ENCODE data around the gene RABEP1.

DNA sequence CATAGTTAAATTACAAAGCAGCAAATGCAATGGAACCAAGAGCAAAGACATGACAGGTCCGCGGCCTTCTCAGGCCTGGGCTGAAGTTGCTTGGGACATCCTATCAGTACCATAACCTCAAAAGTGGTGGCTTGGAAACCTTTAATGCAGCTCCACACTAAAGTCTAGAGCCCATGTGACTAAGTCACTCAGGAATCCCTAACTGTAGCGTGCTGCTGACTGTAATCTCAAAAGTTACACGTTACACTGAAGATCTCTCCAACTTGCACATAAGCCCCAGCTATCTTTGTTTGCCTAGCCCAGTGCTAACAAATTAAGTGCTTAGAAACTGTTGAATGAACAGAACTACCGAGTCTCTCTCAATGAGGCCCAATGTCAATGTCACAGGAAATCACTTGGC, 109.6 kb downstream of the RABEP1 start:
- TF ChIP-seq, protein P1, sequence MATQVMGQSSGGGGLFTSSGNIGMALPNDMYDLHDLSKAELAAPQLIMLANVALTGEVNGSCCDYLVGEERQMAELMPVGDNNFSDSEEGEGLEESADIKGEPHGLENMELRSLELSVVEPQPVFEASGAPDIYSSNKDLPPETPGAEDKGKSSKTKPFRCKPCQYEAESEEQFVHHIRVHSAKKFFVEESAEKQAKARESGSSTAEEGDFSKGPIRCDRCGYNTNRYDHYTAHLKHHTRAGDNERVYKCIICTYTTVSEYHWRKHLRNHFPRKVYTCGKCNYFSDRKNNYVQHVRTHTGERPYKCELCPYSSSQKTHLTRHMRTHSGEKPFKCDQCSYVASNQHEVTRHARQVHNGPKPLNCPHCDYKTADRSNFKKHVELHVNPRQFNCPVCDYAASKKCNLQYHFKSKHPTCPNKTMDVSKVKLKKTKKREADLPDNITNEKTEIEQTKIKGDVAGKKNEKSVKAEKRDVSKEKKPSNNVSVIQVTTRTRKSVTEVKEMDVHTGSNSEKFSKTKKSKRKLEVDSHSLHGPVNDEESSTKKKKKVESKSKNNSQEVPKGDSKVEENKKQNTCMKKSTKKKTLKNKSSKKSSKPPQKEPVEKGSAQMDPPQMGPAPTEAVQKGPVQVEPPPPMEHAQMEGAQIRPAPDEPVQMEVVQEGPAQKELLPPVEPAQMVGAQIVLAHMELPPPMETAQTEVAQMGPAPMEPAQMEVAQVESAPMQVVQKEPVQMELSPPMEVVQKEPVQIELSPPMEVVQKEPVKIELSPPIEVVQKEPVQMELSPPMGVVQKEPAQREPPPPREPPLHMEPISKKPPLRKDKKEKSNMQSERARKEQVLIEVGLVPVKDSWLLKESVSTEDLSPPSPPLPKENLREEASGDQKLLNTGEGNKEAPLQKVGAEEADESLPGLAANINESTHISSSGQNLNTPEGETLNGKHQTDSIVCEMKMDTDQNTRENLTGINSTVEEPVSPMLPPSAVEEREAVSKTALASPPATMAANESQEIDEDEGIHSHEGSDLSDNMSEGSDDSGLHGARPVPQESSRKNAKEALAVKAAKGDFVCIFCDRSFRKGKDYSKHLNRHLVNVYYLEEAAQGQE (IDR thresholded peaks at IDR 0.05; ENCODE audit: unreplicated experiment) = no peak
- TF ChIP-seq, protein P2, sequence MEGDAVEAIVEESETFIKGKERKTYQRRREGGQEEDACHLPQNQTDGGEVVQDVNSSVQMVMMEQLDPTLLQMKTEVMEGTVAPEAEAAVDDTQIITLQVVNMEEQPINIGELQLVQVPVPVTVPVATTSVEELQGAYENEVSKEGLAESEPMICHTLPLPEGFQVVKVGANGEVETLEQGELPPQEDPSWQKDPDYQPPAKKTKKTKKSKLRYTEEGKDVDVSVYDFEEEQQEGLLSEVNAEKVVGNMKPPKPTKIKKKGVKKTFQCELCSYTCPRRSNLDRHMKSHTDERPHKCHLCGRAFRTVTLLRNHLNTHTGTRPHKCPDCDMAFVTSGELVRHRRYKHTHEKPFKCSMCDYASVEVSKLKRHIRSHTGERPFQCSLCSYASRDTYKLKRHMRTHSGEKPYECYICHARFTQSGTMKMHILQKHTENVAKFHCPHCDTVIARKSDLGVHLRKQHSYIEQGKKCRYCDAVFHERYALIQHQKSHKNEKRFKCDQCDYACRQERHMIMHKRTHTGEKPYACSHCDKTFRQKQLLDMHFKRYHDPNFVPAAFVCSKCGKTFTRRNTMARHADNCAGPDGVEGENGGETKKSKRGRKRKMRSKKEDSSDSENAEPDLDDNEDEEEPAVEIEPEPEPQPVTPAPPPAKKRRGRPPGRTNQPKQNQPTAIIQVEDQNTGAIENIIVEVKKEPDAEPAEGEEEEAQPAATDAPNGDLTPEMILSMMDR (conservative IDR thresholded peaks at IDR 0.05; ENCODE audit: low read depth in 2 of 2) = no peak
- no peak for TF ChIP-seq CREB1 (CRISPR knock-in tag; IDR thresholded peaks at IDR 0.05; ENCODE audit: low read depth)
- TF ChIP-seq, protein P3, sequence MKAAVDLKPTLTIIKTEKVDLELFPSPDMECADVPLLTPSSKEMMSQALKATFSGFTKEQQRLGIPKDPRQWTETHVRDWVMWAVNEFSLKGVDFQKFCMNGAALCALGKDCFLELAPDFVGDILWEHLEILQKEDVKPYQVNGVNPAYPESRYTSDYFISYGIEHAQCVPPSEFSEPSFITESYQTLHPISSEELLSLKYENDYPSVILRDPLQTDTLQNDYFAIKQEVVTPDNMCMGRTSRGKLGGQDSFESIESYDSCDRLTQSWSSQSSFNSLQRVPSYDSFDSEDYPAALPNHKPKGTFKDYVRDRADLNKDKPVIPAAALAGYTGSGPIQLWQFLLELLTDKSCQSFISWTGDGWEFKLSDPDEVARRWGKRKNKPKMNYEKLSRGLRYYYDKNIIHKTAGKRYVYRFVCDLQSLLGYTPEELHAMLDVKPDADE (IDR thresholded peaks at IDR 0.05) = no peak
- TF ChIP-seq EZH2 (IDR thresholded peaks at IDR 0.05; ENCODE audit: low read depth, unreplicated experiment) = no peak
- no peak for TF ChIP-seq EZH2phosphoT487 (IDR thresholded peaks at IDR 0.05; ENCODE audit: unreplicated experiment)
- TF ChIP-seq, protein P4, sequence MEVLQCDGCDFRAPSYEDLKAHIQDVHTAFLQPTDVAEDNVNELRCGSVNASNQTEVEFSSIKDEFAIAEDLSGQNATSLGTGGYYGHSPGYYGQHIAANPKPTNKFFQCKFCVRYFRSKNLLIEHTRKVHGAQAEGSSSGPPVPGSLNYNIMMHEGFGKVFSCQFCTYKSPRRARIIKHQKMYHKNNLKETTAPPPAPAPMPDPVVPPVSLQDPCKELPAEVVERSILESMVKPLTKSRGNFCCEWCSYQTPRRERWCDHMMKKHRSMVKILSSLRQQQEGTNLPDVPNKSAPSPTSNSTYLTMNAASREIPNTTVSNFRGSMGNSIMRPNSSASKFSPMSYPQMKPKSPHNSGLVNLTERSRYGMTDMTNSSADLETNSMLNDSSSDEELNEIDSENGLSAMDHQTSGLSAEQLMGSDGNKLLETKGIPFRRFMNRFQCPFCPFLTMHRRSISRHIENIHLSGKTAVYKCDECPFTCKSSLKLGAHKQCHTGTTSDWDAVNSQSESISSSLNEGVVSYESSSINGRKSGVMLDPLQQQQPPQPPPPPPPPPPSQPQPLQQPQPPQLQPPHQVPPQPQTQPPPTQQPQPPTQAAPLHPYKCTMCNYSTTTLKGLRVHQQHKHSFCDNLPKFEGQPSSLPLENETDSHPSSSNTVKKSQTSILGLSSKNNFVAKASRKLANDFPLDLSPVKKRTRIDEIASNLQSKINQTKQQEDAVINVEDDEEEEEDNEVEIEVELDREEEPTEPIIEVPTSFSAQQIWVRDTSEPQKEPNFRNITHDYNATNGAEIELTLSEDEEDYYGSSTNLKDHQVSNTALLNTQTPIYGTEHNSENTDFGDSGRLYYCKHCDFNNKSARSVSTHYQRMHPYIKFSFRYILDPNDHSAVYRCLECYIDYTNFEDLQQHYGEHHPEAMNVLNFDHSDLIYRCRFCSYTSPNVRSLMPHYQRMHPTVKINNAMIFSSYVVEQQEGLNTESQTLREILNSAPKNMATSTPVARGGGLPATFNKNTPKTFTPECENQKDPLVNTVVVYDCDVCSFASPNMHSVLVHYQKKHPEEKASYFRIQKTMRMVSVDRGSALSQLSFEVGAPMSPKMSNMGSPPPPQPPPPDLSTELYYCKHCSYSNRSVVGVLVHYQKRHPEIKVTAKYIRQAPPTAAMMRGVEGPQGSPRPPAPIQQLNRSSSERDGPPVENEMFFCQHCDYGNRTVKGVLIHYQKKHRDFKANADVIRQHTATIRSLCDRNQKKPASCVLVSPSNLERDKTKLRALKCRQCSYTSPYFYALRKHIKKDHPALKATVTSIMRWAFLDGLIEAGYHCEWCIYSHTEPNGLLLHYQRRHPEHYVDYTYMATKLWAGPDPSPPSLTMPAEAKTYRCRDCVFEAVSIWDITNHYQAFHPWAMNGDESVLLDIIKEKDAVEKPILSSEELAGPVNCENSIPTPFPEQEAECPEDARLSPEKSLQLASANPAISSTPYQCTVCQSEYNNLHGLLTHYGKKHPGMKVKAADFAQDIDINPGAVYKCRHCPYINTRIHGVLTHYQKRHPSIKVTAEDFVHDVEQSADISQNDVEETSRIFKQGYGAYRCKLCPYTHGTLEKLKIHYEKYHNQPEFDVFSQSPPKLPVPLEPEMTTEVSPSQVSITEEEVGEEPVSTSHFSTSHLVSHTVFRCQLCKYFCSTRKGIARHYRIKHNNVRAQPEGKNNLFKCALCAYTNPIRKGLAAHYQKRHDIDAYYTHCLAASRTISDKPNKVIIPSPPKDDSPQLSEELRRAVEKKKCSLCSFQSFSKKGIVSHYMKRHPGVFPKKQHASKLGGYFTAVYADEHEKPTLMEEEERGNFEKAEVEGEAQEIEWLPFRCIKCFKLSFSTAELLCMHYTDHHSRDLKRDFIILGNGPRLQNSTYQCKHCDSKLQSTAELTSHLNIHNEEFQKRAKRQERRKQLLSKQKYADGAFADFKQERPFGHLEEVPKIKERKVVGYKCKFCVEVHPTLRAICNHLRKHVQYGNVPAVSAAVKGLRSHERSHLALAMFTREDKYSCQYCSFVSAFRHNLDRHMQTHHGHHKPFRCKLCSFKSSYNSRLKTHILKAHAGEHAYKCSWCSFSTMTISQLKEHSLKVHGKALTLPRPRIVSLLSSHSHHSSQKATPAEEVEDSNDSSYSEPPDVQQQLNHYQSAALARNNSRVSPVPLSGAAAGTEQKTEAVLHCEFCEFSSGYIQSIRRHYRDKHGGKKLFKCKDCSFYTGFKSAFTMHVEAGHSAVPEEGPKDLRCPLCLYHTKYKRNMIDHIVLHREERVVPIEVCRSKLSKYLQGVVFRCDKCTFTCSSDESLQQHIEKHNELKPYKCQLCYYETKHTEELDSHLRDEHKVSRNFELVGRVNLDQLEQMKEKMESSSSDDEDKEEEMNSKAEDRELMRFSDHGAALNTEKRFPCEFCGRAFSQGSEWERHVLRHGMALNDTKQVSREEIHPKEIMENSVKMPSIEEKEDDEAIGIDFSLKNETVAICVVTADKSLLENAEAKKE (CRISPR knock-in tag; IDR thresholded peaks at IDR 0.05) = no peak
- no peak for TF ChIP-seq POLR2AphosphoS5 (IDR thresholded peaks at IDR 0.05; ENCODE audit: low read depth)
- TF ChIP-seq JUNB (IDR thresholded peaks at IDR 0.05; ENCODE audit: unreplicated experiment) = no peak
- TF ChIP-seq ZNF114 (CRISPR knock-in tag; IDR thresholded peaks at IDR 0.05) = no peak

All from GM23338 (cell line).